IMR-90 (cell line): Measurements from ENCODE around the gene RFTN1. TPM values are rescaled to one million over a fixed set of nuclear protein-coding genes. Genes with fewer than 3 reads are reported as not detected.

Experiments used
- ATAC-seq: fragments of 200-7000 bp; cut with Tn5 transposase; 2 replicates; pipeline ENCODE4 v1.9.1; 2020; ENCODE audit warnings: low read depth, mild to moderate bottlenecking, moderate library complexity
- BruUV-seq: library from RNA; stranded (reverse); fragments of 400-500 nt; replicated peaks from 2 replicates; lab custom pipeline; 2021; lab: Mats Ljungman, UMichigan
- CTCF ChIA-PET: fragments of 300-600 bp; formaldehyde crosslinking; extraction: SDS; loops from one replicate; lab custom pipeline; 2021; ENCODE audit warnings: antibody characterized with exemption; lab: Yijun Ruan, JAX
- POLR2A ChIA-PET: fragments of 300-600 bp; sonication (Branson Sonifier 250); formaldehyde crosslinking; loops from one replicate; lab custom pipeline; 2022; ENCODE audit warnings: antibody characterized with exemption; ENCODE audit not compliant: unreplicated experiment; lab: Charles Lee
- DNase-seq: peaks from one replicate; pipeline ENCODE4 v3.0.0; 2013
- H2AFZ ChIP-seq: replicated peaks from 2 replicates; pipeline ENCODE3; 2013; ENCODE audit warnings: low read length, mild to moderate bottlenecking; ENCODE audit not compliant: poor library complexity
- H2AK5ac ChIP-seq: 2 replicates; pipeline ENCODE4 v1.6.1; 2013; ENCODE audit warnings: low read depth, low read length, inconsistent platforms
- H2AK9ac ChIP-seq: replicated peaks from 2 replicates; pipeline ENCODE3; 2013; ENCODE audit warnings: mild to moderate bottlenecking, low read depth, low read length, moderate library complexity; ENCODE audit not compliant: poor library complexity
- H2BK120ac ChIP-seq: 2 replicates; pipeline ENCODE4 v1.6.1; 2013; ENCODE audit warnings: low read depth, low read length, inconsistent platforms
- H2BK15ac ChIP-seq: 3 replicates; pipeline ENCODE4 v1.6.1; 2013; ENCODE audit warnings: low read depth, low read length, inconsistent platforms
- H2BK20ac ChIP-seq: 2 replicates; pipeline ENCODE4 v1.6.1; 2013; ENCODE audit warnings: low read depth, mild to moderate bottlenecking, inconsistent platforms, low read length, moderate library complexity
- H2BK5ac ChIP-seq: 2 replicates; pipeline ENCODE4 v1.6.1; 2013; ENCODE audit warnings: mild to moderate bottlenecking, low read depth, low read length, inconsistent platforms; ENCODE audit not compliant: poor library complexity, severe bottlenecking
- H3K14ac ChIP-seq: replicated peaks from 2 replicates; pipeline ENCODE4 v1.6.1; 2013; ENCODE audit warnings: low read depth, low read length, inconsistent platforms
- H3K18ac ChIP-seq: 2 replicates; pipeline ENCODE4 v1.6.1; 2013; ENCODE audit warnings: low read depth, low read length, control low read depth
- H3K23ac ChIP-seq: 2 replicates; pipeline ENCODE4 v1.6.1; 2013; ENCODE audit warnings: low read depth, low read length, inconsistent platforms
- H3K27ac ChIP-seq: 2 replicates; pipeline ENCODE4 v1.5.1; 2013; ENCODE audit warnings: mild to moderate bottlenecking, control low read depth, low read length; ENCODE audit not compliant: insufficient read depth
- H3K27me3 ChIP-seq: 2 replicates; pipeline ENCODE4 v1.6.1; 2013; ENCODE audit warnings: low read length; ENCODE audit not compliant: control insufficient read depth, insufficient read depth
- H3K36me3 ChIP-seq: 2 replicates; pipeline ENCODE4 v1.6.1; 2013; ENCODE audit warnings: low read length, mixed read lengths; ENCODE audit not compliant: control insufficient read depth, insufficient read depth
- H3K4ac ChIP-seq: 2 replicates; pipeline ENCODE4 v1.6.1; 2013; ENCODE audit warnings: low read depth, low read length, inconsistent platforms
- H3K4me1 ChIP-seq: 2 replicates; pipeline ENCODE4 v1.6.1; 2013; ENCODE audit warnings: low read length, mixed read lengths; ENCODE audit not compliant: control insufficient read depth, insufficient read depth
- H3K4me2 ChIP-seq: 2 replicates; pipeline ENCODE4 v1.6.1; 2013; ENCODE audit warnings: low read depth, mild to moderate bottlenecking, control low read depth, low read length, moderate library complexity
- H3K4me3 ChIP-seq: 2 replicates; pipeline ENCODE4 v1.5.1; 2013; ENCODE audit warnings: low read depth, mild to moderate bottlenecking, control low read depth, low read length, moderate library complexity; ENCODE audit not compliant: insufficient read depth
- H3K56ac ChIP-seq: 2 replicates; pipeline ENCODE4 v1.6.1; 2013; ENCODE audit warnings: low read length, inconsistent platforms; ENCODE audit not compliant: insufficient read depth; ENCODE audit errors: extremely low read depth
- H3K79me1 ChIP-seq, 2 experiments: 2 replicates each; pipeline ENCODE4 v1.6.1; 2013; ENCODE audit warnings: low read length in 2 of 2, inconsistent platforms in 1 of 2, low read depth in 1 of 2
- H3K9ac ChIP-seq: 2 replicates; pipeline ENCODE4 v1.6.1; 2013; ENCODE audit warnings: low read depth, low read length, control low read depth
- H3K9me1 ChIP-seq: 2 replicates; pipeline ENCODE4 v1.6.1; 2013; ENCODE audit warnings: low read length, inconsistent platforms; ENCODE audit not compliant: insufficient read depth
- H3K9me3 ChIP-seq: 2 replicates; pipeline ENCODE4 v1.6.1; 2013; ENCODE audit warnings: low read length; ENCODE audit not compliant: control insufficient read depth, insufficient read depth
- H4K20me1 ChIP-seq: 2 replicates; pipeline ENCODE4 v1.6.1; 2013; ENCODE audit warnings: low read length, inconsistent platforms; ENCODE audit not compliant: insufficient read depth
- H4K5ac ChIP-seq: 2 replicates; pipeline ENCODE4 v1.6.1; 2013; ENCODE audit warnings: mild to moderate bottlenecking, low read depth, low read length, control low read depth
- H4K8ac ChIP-seq, 2 experiments: 2 replicates each; pipeline ENCODE4 v1.6.1; 2013; ENCODE audit warnings: low read depth in 2 of 2, low read length in 2 of 2, control low read depth in 1 of 2, inconsistent platforms in 1 of 2
- H4K91ac ChIP-seq: 2 replicates; pipeline ENCODE4 v1.6.1; 2013; ENCODE audit warnings: low read depth, low read length, inconsistent platforms; ENCODE audit not compliant: insufficient read depth
- MAFK ChIP-seq: IDR thresholded peaks from 2 replicates; pipeline ENCODE4 v1.6.1; 2012; ENCODE audit warnings: low read depth, low read length, improper control_type of control experiment
- WGBS, 2 experiments: methylation state at CpG; one replicate each; pipeline versions ENCODE4 v1.1.5 to v1.1.7; 2013; ENCODE audit warnings: missing lambda C conversion rate in 2 of 2; ENCODE audit not compliant: insufficient read length in 1 of 2; ENCODE audit errors: extremely low coverage in 2 of 2; 5-methylcytosine and 5-hydroxymethylcytosine counted together
- dilution Hi-C: fragments of 300-500 bp; cut with HindIII; formaldehyde crosslinking; loops from one replicate; pipeline ENCODE4 v1.14.3; 2018; ENCODE audit warnings: low sequenced_read_pairs; ENCODE audit not compliant: unreplicated experiment
- in situ Hi-C: fragments of 300-500 bp; cut with MboI; formaldehyde crosslinking; loops from 3 replicates; pipeline ENCODE4 v1.14.3; 2019; ENCODE audit warnings: low sequenced_read_pairs, inconsistent platforms, mixed read lengths
- intact Hi-C: fragments of 100-400 bp; cut with micrococcal nuclease; formaldehyde crosslinking; loops from 2 replicates; pipeline ENCODE4 v1.10.0; 2022
- polyA plus RNA-seq, 3 experiments: library from polyadenylated mRNA; depleted of rRNA; stranded (reverse); fragments of >200 nt; gene quantifications; 2 replicates each; pipeline ENCODE4 v1.2.3, GENCODE V29; 2012; ENCODE audit warnings: low replicate concordance in 1 of 3
- total RNA-seq: library from RNA; depleted of rRNA; stranded (reverse); fragments of >200 nt; gene quantifications from 2 replicates; pipeline ENCODE4 v1.2.3, GENCODE V29; 2012
- TF ChIP-seq, protein P1 (sequence below): fragments of 150-350 bp; IDR thresholded peaks from 2 replicates; pipeline ENCODE4 v1.6.1; 2016; ENCODE audit warnings: low read depth, mild to moderate bottlenecking, low read length, moderate library complexity, borderline replicate concordance

Gene RFTN1
- total and polyA plus RNA-seq, 2 of the 4 experiments (the other 2 are of a cell fraction), result 45.0 to 52.0 TPM

DNA sequence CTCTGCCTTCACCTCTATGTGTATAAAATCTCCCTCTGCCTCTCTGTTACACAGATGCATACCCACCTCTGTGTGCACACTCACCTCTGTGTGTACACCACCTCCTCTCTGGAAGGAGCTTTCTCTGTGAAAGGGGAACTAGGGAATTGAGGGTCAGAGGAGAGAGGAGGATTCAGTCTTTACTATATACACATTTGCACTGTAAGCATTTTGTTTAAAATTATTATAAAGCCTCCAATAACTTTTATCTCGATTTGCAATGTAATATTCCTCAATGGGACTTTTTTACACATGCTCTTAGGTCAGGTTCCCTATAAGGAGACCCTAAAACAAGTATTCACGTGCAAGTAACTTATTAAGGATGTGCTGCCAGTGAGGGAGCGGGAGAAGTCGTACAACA is 166.0 kb downstream of the RFTN1 start:
- Histone ChIP-seq H3K18ac (no peak overlapping the region), H3K9me3 (no peaks in the 10 kb centered on the region), H2BK15ac (no peak overlapping the region), H3K27ac (no peak overlapping the region), H3K56ac (no peak overlapping the region), H2AFZ (no peak overlapping the region), H3K23ac (no peak overlapping the region), H2BK20ac (no peak overlapping the region), H3K36me3 (peaks cover 28% of the 10 kb centered on the region), H3K27me3 (no peaks in the 10 kb centered on the region), H4K8ac (no peak overlapping the region), H3K79me1 (peaks cover 5 to 14% of the 10 kb centered on the region in 2 experiments; a peak in 3 of 4 replicates), H3K4me1 (peaks cover 8% of the 10 kb centered on the region), H3K4ac (no peak overlapping the region), H4K20me1 (no peaks in the 10 kb centered on the region), H3K9ac (no peak overlapping the region), H2AK5ac (no peak overlapping the region), H3K4me2 (no peak overlapping the region), H3K9me1 (0 out of 2 replicates have a peak, but pooled peaks cover 3% of the 10 kb centered on the region), H2AK9ac (no peak overlapping the region), H2BK5ac (no peak overlapping the region), H4K5ac (no peak overlapping the region), H3K14ac (no peak overlapping the region), H2BK120ac (no peak overlapping the region; the same call in 1 of the 2 replicates), H4K91ac (no peak overlapping the region), H3K4me3 (no peak overlapping the region)
- dilution Hi-C loops, result no loop called here
- peak; percentile 61 for TF ChIP-seq MAFK
- TF ChIP-seq, protein P1, sequence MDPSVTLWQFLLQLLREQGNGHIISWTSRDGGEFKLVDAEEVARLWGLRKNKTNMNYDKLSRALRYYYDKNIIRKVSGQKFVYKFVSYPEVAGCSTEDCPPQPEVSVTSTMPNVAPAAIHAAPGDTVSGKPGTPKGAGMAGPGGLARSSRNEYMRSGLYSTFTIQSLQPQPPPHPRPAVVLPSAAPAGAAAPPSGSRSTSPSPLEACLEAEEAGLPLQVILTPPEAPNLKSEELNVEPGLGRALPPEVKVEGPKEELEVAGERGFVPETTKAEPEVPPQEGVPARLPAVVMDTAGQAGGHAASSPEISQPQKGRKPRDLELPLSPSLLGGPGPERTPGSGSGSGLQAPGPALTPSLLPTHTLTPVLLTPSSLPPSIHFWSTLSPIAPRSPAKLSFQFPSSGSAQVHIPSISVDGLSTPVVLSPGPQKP, result no peak
- ATAC-seq, result no peak
- CTCF ChIA-PET, result interaction anchor here (0.5 kb wide), 1 partner anchor 838 kb away, joined by 4 read pairs; no protein-coding TSS in a partner anchor
- DNase-seq, result no peak
- no TSS peak for BruUV-seq
- in situ Hi-C loops, result no loop called here
- intact Hi-C loops, result no loop called here
- no CpG with 5 or more reads among the region's 4 CpGs for WGBS, 2 experiments
- POLR2A ChIA-PET, result no interaction called here
